Calu3 (cell line): ENCODE measurements around the gene ZC3H18. TPM values are rescaled to one million over a fixed set of nuclear protein-coding genes. Genes with fewer than 3 reads are reported as not detected.
"Not testable (repeated sequence)": the region's sequence is repeated elsewhere in the genome, so short reads cannot be mapped to it uniquely, and the experiment has no call there.

Experiments
- BruUV-seq: library from RNA; stranded (reverse); fragments of 400-500 nt; replicated peaks from 2 replicates; lab custom pipeline; 2021; lab: Mats Ljungman, UMichigan
- CTCF ChIA-PET: fragments of 300-600 bp; sonication (Branson Sonifier 250); formaldehyde crosslinking; loops from one replicate; lab custom pipeline; 2022; ENCODE audit warnings: antibody characterized with exemption; lab: Charles Lee
- DNase-seq: peaks from one replicate; pipeline ENCODE4 v3.0.0; 2022
- H3K27ac Mint-ChIP-seq: one replicate; pipeline ENCODE4 v1.8.0; 2022; ENCODE audit warnings: mixed read lengths; ENCODE audit not compliant: unreplicated experiment
- H3K27me3 Mint-ChIP-seq: one replicate; pipeline ENCODE4 v1.8.0; 2022; ENCODE audit warnings: mixed read lengths; ENCODE audit not compliant: unreplicated experiment
- H3K36me3 Mint-ChIP-seq: one replicate; pipeline ENCODE4 v1.8.0; 2022; ENCODE audit warnings: mild to moderate bottlenecking, moderate library complexity, mixed read lengths; ENCODE audit not compliant: insufficient read depth, unreplicated experiment
- H3K4me1 Mint-ChIP-seq: one replicate; pipeline ENCODE4 v1.8.0; 2022; ENCODE audit warnings: mild to moderate bottlenecking, low read depth, mixed read lengths; ENCODE audit not compliant: unreplicated experiment
- H3K4me3 Mint-ChIP-seq: one replicate; pipeline ENCODE4 v1.8.0; 2022; ENCODE audit warnings: mild to moderate bottlenecking, low read depth, moderate library complexity, mixed read lengths; ENCODE audit not compliant: unreplicated experiment
- H3K9me3 Mint-ChIP-seq: one replicate; pipeline ENCODE4 v1.8.0; 2022; ENCODE audit warnings: low read depth, mixed read lengths; ENCODE audit not compliant: unreplicated experiment
- CTCF ChIP-seq: fragments of 200-600 bp; IDR thresholded peaks from one replicate; pipeline ENCODE4 v1.8.0; 2022; ENCODE audit warnings: antibody characterized with exemption; ENCODE audit not compliant: unreplicated experiment
- intact Hi-C: fragments of 100-400 bp; cut with micrococcal nuclease; formaldehyde crosslinking; loops from one replicate; pipeline ENCODE4 v1.10.0; 2022; ENCODE audit not compliant: unreplicated experiment
- total RNA-seq: library from RNA; stranded (reverse); gene quantifications from 2 replicates; pipeline ENCODE4 v1.2.3, GENCODE V29; 2022

Gene ZC3H18
- total RNA-seq, 1 experiment from 2014 or later = 85.7 TPM

GRCh38 chr16:88665148-88665547 lies 94.9 kb downstream of the ZC3H18 start:
- TSS peak; percentile 32 for BruUV-seq
- Mint-ChIP-seq H3K27me3 (no peaks in the 10 kb centered on the region), H3K4me1 (no peaks in the 10 kb centered on the region), H3K27ac (no peak overlapping the region), H3K4me3 (peak overlapping the region; percentile 32), H3K9me3 (no peaks in the 10 kb centered on the region), H3K36me3 (peaks cover 62% of the 10 kb centered on the region)
- DNase-seq = no peak
- intact Hi-C loops = no loop called here
- no peak for TF ChIP-seq CTCF
- CTCF ChIA-PET = no interaction called here

GRCh38 chr16:88665570-88665969 lies 95.4 kb downstream of the ZC3H18 start:
- H3K27ac Mint-ChIP-seq = no peak overlapping the region
- CTCF ChIA-PET = interaction anchor here (0.6 kb wide), 1 partner anchor 1034 kb away, joined by 3 read pairs; no protein-coding TSS in a partner anchor
- peaks cover 58% of the 10 kb centered on the region for H3K36me3 Mint-ChIP-seq
- DNase-seq = no peak
- no peaks in the 10 kb centered on the region for H3K27me3 Mint-ChIP-seq
- no peaks in the 10 kb centered on the region for H3K4me1 Mint-ChIP-seq
- no peak overlapping the region for H3K4me3 Mint-ChIP-seq
- no TSS peak for BruUV-seq
- no peaks in the 10 kb centered on the region for H3K9me3 Mint-ChIP-seq
- intact Hi-C loops = no loop called here
- TF ChIP-seq CTCF = no peak

GRCh38 chr16:88667461-88667860 lies 97.3 kb downstream of the ZC3H18 start:
- intact Hi-C loops = no loop called here
- TF ChIP-seq CTCF = no peak
- Mint-ChIP-seq H3K36me3 (peaks cover 46% of the 10 kb centered on the region), H3K4me1 (no peaks in the 10 kb centered on the region), H3K4me3 (no peak overlapping the region), H3K27ac (peak overlapping the region; percentile 5), H3K27me3 (no peaks in the 10 kb centered on the region), H3K9me3 (no peaks in the 10 kb centered on the region)
- CTCF ChIA-PET = no interaction called here
- BruUV-seq = no TSS peak
- DNase-seq = no peak

- H3K27me3 Mint-ChIP-seq, H3K27ac Mint-ChIP-seq, H3K4me1 Mint-ChIP-seq, H3K9me3 Mint-ChIP-seq, H3K4me3 Mint-ChIP-seq, BruUV-seq, intact Hi-C loops, DNase-seq: not testable (repeated sequence)
- CTCF ChIA-PET = interaction anchor here (0.6 kb wide), 1 partner anchor 330 kb away, joined by 3 read pairs; no protein-coding TSS in a partner anchor
- H3K36me3 Mint-ChIP-seq = peaks cover 36% of the 10 kb centered on the region
Measured at GRCh38 chr16:88669493-88669892, 99.3 kb downstream of the ZC3H18 start.

GRCh38 chr16:88669980-88670379 lies 99.8 kb downstream of the ZC3H18 start:
- no peaks in the 10 kb centered on the region for H3K9me3 Mint-ChIP-seq

More at GRCh38 chr16:88669980-88670379, 99.8 kb downstream of the ZC3H18 start:
- DNase-seq = no peak
- no peak overlapping the region for H3K27ac Mint-ChIP-seq
- intact Hi-C loops = no loop called here
- TF ChIP-seq CTCF = no peak
- BruUV-seq = no TSS peak
- H3K4me1 Mint-ChIP-seq = no peaks in the 10 kb centered on the region
- no peaks in the 10 kb centered on the region for H3K27me3 Mint-ChIP-seq
- H3K4me3 Mint-ChIP-seq = no peak overlapping the region
- H3K36me3 Mint-ChIP-seq = peaks cover 37% of the 10 kb centered on the region
- CTCF ChIA-PET = no interaction called here
